Gastroesophageal sphincter (tissue), 4 donors: ENCODE results near the gene HSPBP1. TPM values are rescaled to one million over a fixed set of nuclear protein-coding genes. Genes with fewer than 3 reads are reported as not detected.

Source experiments
- ATAC-seq: fragments of 150-250 bp; one replicate; pipeline ENCODE4 v1.9.1; 2016; ENCODE audit warnings: mild to moderate bottlenecking, moderate library complexity
- H3K27ac ChIP-seq, 4 donors: fragments of 200-600 bp; sonication (generic) in 3 of 4; 1 replicate in 3 of 4; 2 replicates in 1 of 4; pipeline ENCODE4 v1.5.1; 2016 to 2019
- H3K27me3 ChIP-seq: fragments of 200-600 bp; sonication (generic); one replicate; pipeline ENCODE4 v1.5.1; 2019
- H3K36me3 ChIP-seq, 2 donors: fragments of 200-600 bp; sonication (generic); one replicate each; pipeline ENCODE4 v1.5.1; 2019; ENCODE audit warnings: control low read depth in 1 of 2
- H3K4me1 ChIP-seq, 3 donors: fragments of 200-600 bp; sonication (generic); 1 replicate in 2 of 3; 2 replicates in 1 of 3; pipeline ENCODE4 v1.5.1; 2016 to 2019; ENCODE audit warnings: control low read depth in 2 of 3
- H3K4me3 ChIP-seq, 2 donors: fragments of 200-600 bp; sonication (generic); one replicate each; pipeline ENCODE4 v1.5.1; 2019; ENCODE audit warnings: mild to moderate bottlenecking in 1 of 2, moderate library complexity in 1 of 2
- H3K9me3 ChIP-seq, 3 donors: fragments of 200-600 bp; sonication (generic); one replicate each; pipeline ENCODE4 v1.5.1; 2017 to 2019; ENCODE audit warnings: control low read depth in 2 of 3
- EP300 ChIP-seq: sonication (generic); formaldehyde crosslinking; IDR thresholded peaks from one replicate; pipeline ENCODE4 v1.6.1; 2017; ENCODE audit warnings: antibody characterized with exemption, mild to moderate bottlenecking
- POLR2A ChIP-seq, 2 donors: fragments of 450-650 bp; IDR thresholded peaks; one replicate each; pipeline ENCODE4 v1.6.1; 2017; ENCODE audit warnings: antibody characterized with exemption in 2 of 2, mild to moderate bottlenecking in 2 of 2, moderate library complexity in 1 of 2
- POLR2AphosphoS5 ChIP-seq: sonication (generic); formaldehyde crosslinking; IDR thresholded peaks from one replicate; pipeline ENCODE4 v1.6.1; 2017; ENCODE audit warnings: antibody characterized with exemption
- WGBS, 2 donors: methylation state at CpG; one replicate each; pipeline ENCODE4 v1.1.5; 2018; ENCODE audit warnings: low coverage in 1 of 2; 5-methylcytosine and 5-hydroxymethylcytosine counted together
- total RNA-seq, 4 donors: library from RNA; depleted of rRNA; stranded (reverse); fragments of >200 nt; gene quantifications; one replicate each; pipeline ENCODE4 v1.1.0, GENCODE V29; 2016
- TF ChIP-seq, protein P1 (sequence below), 4 experiments: fragments of 200-600 bp in 2 of 4; fragments of 450-650 bp in 2 of 4; sonication (generic) in 1 of 4; IDR thresholded peaks; one replicate each; pipeline ENCODE4 v1.5.1; 2017 to 2019; ENCODE audit warnings: antibody characterized with exemption in 4 of 4, mild to moderate bottlenecking in 2 of 4, moderate library complexity in 2 of 4

The HSPBP1 gene
- total RNA-seq, 4 donors from 2014 or later: 20.9 to 37.1 (median 26.5) TPM

DNA sequence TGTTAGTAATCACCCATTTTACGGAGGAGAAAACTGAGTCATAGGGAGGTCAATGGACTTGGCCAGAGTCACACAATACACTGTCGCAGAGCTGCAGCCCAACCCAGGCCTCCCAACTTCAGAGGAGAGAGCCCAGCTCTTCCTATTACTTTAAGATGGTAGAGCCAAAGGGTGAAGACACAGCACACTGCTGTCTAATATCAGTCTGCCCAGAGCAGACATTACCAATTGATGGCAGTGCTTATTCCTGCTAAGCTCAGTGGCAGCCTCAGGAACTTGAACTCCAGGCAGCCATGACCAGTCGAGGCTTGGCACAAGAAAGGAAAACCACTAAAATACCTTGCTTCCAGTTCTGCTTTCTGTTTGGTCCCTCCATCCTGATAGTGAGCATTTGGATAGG lies 26.8 kb upstream of the HSPBP1 start:
- Histone ChIP-seq H3K9me3 (no peaks in the 10 kb centered on the region), H3K4me3 (no peak overlapping the region), H3K4me1 (peaks cover 0 to 5% (median 0%) of the 10 kb centered on the region in 3 donors), H3K36me3 (peaks cover 0 to 82% of the 10 kb centered on the region in 2 donors), H3K27ac (no peak overlapping the region), H3K27me3 (no peaks in the 10 kb centered on the region)
- TF ChIP-seq POLR2AphosphoS5: no peak
- ATAC-seq: no peak
- WGBS, 2 donors: 58 to 63% methylated on average over 2 of the region's 3 CpGs

DNA sequence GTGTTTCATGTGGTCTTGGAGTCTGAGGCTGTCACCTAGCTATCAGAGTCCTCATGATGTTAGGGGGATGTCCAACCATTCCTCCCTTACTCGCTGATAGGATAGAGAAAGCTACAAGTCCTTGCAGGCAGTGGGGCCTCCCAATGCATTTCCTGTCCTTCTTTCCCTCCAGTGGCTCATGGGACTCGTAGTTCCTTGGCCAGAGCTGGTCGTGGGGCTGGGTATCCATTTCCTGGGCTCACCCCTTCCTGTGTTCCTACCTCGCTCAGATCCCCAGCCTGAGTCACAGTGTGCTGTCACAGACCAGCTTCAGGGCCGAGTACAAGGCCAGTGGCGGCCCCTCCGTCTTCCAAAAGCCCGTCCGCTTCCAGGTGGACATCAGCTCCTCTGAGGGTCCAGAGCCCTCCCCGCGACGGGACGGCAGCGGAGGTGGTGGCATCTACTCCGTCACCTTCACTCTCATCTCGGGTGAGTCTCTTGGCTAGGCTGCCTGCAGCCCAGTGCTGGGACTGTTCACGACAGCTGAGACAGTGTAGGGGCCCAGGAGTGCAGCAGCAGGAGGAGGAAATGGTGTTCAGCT lies 26.2 kb upstream of the HSPBP1 start:
- Histone ChIP-seq H3K36me3 (peaks cover 0 to 82% of the 10 kb centered on the region in 2 donors), H3K27ac (no peak overlapping the region), H3K27me3 (no peaks in the 10 kb centered on the region), H3K4me3 (no peak overlapping the region), H3K4me1 (peaks cover 0 to 11% (median 5%) of the 10 kb centered on the region in 3 donors), H3K9me3 (no peaks in the 10 kb centered on the region)
- TF ChIP-seq EP300: no peak
- TF ChIP-seq POLR2AphosphoS5: no peak
- no peak for TF ChIP-seq POLR2A (IDR thresholded peaks at IDR 0.05)
- TF ChIP-seq, protein P1, sequence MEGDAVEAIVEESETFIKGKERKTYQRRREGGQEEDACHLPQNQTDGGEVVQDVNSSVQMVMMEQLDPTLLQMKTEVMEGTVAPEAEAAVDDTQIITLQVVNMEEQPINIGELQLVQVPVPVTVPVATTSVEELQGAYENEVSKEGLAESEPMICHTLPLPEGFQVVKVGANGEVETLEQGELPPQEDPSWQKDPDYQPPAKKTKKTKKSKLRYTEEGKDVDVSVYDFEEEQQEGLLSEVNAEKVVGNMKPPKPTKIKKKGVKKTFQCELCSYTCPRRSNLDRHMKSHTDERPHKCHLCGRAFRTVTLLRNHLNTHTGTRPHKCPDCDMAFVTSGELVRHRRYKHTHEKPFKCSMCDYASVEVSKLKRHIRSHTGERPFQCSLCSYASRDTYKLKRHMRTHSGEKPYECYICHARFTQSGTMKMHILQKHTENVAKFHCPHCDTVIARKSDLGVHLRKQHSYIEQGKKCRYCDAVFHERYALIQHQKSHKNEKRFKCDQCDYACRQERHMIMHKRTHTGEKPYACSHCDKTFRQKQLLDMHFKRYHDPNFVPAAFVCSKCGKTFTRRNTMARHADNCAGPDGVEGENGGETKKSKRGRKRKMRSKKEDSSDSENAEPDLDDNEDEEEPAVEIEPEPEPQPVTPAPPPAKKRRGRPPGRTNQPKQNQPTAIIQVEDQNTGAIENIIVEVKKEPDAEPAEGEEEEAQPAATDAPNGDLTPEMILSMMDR (IDR thresholded peaks at IDR 0.05): no peak
- no peak for ATAC-seq
- WGBS, 2 donors: 67 to 88% methylated on average over 2 to 6 of the region's 17 CpGs

DNA sequence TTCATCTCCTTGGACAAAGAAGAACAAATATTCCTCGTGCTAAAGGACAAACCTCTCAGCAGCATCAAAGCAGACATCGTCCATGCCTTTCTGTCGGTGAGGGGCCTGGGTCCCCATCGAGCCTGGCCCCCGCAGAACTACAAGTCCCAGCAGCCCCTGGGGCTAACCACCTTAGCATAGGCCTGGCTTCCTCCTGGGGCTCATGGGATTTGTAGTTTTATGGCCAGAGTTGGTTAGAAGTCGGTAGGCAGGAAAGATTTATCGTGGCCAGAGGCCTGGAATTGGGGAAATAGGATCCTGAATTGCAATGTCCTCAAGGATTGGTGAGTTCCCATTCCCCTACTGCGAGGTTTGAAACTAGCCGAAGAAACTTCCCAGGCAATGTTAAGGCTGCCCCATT lies 25.6 kb upstream of the HSPBP1 start:
- ATAC-seq: peak; percentile 46
- Histone ChIP-seq H3K4me1 (peaks cover 0 to 11% (median 5%) of the 10 kb centered on the region in 3 donors), H3K27me3 (no peaks in the 10 kb centered on the region), H3K4me3 (no peak overlapping the region), H3K9me3 (no peaks in the 10 kb centered on the region), H3K27ac (no peak overlapping the region), H3K36me3 (peaks cover 0 to 76% of the 10 kb centered on the region in 2 donors)
- 57 to 79% methylated on average over 6 to 7 of the region's 9 CpGs for WGBS, 2 donors
- TF ChIP-seq, protein P1 (IDR thresholded peaks at IDR 0.05): no peak
- no peak for TF ChIP-seq POLR2AphosphoS5
- no peak for TF ChIP-seq POLR2A (IDR thresholded peaks at IDR 0.05)
- no peak for TF ChIP-seq EP300

DNA sequence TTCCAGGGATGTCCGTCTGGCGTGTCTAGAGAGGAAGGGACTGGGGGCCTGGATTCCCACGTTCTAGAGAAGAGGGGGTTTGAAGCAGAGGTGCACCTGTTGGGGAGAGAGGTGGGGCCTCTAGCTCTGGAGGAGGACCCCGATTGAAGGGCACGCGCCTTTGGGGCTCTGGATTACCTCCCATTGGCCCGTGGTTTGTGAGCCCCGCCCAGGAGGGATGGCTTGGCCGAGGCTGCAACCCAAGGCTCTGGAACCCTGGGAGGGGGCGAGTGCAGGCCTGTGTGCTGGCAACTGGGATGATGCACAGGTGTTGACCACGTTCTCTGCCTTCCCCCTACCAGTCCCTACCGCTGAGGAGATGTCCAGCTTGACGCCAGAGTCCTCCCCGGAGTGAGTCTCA lies 25.1 kb upstream of the HSPBP1 start:
- no peak for TF ChIP-seq EP300
- no peak for TF ChIP-seq POLR2A (IDR thresholded peaks at IDR 0.05)
- TF ChIP-seq, protein P1 (IDR thresholded peaks at IDR 0.05): no peak
- TF ChIP-seq POLR2AphosphoS5: no peak
- H3K36me3 ChIP-seq: peaks cover 0 to 74% of the 10 kb centered on the region in 2 donors

DNA sequence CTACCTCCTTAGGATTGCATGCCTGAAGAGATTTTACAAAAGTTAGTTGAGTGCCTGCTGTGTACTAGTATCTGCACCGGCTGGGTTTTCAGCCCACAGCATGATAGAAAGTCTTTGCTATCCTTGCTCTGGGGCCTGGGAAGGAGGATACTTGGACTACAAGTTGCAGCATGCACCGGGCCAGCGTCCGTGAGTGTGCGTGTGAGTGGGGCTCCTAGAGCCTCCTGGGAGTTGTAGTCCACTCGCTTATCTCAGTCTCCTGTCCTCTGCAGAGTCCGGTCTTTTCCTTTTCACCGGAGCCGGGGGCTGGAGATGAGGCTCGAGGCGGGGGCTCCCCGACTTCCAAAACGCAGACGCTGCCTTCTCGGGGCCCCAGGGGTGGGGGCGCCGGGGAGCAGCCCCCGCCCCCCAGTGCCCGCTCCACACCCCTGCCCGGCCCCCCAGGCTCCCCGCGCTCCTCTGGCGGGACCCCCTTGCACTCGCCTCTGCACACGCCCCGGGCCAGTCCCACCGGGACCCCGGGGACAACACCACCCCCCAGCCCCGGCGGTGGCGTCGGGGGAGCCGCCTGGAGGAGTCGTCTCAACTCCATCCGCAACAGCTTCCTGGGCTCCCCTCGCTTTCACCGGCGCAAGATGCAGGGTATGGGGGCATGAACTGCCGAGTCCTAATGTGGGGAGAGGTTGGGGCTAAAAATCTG lies 24.5 kb upstream of the HSPBP1 start:
- Histone ChIP-seq H3K4me3 (no peak overlapping the region), H3K4me1 (peaks cover 0 to 11% (median 5%) of the 10 kb centered on the region in 3 donors), H3K27me3 (no peaks in the 10 kb centered on the region), H3K9me3 (no peaks in the 10 kb centered on the region), H3K36me3 (peaks cover 0 to 70% of the 10 kb centered on the region in 2 donors), H3K27ac (no peak overlapping the region)
- TF ChIP-seq POLR2A (IDR thresholded peaks at IDR 0.05): no peak
- TF ChIP-seq, protein P1 (IDR thresholded peaks at IDR 0.05): no peak
- TF ChIP-seq POLR2AphosphoS5: no peak
- TF ChIP-seq EP300: no peak
- WGBS, 2 donors: 80 to 84% methylated on average over 1 to 5 of the region's 39 CpGs
- ATAC-seq: no peak

More for the DNA sequence above, 25.1 kb upstream of the HSPBP1 start:
- Histone ChIP-seq H3K27me3 (no peaks in the 10 kb centered on the region), H3K4me3 (no peak overlapping the region), H3K9me3 (no peaks in the 10 kb centered on the region), H3K4me1 (peaks cover 0 to 11% (median 5%) of the 10 kb centered on the region in 3 donors), H3K27ac (no peak overlapping the region)
- no peak for ATAC-seq
- WGBS, 2 donors: 80% methylated on average over 1 of the region's 14 CpGs; no CpG with 5 or more reads in 1 of the 2 donors
